Activated naive CD4-positive, alpha-beta T cell treated with anti-CD3 and anti-CD28 coated beads, Interleukin-2, amount 50 U/mL, for 24 hours (primary cell): ENCODE results near the gene BGN.

Experiments used
- H3K27ac Mint-ChIP-seq: one replicate; pipeline ENCODE4 v1.8.0; 2021; ENCODE audit warnings: mild to moderate bottlenecking, mixed read lengths
- H3K27me3 Mint-ChIP-seq: one replicate; pipeline ENCODE4 v1.8.0; 2021; ENCODE audit warnings: mixed read lengths
- H3K36me3 Mint-ChIP-seq: one replicate; pipeline ENCODE4 v1.8.0; 2021; ENCODE audit warnings: mixed read lengths
- H3K4me1 Mint-ChIP-seq: one replicate; pipeline ENCODE4 v1.8.0; 2021; ENCODE audit warnings: mixed read lengths
- H3K4me3 Mint-ChIP-seq: one replicate; pipeline ENCODE4 v1.8.0; 2021; ENCODE audit warnings: mild to moderate bottlenecking, mixed read lengths
- H3K9me3 Mint-ChIP-seq: one replicate; pipeline ENCODE4 v1.8.0; 2021; ENCODE audit warnings: mixed read lengths

Gene BGN

DNA sequence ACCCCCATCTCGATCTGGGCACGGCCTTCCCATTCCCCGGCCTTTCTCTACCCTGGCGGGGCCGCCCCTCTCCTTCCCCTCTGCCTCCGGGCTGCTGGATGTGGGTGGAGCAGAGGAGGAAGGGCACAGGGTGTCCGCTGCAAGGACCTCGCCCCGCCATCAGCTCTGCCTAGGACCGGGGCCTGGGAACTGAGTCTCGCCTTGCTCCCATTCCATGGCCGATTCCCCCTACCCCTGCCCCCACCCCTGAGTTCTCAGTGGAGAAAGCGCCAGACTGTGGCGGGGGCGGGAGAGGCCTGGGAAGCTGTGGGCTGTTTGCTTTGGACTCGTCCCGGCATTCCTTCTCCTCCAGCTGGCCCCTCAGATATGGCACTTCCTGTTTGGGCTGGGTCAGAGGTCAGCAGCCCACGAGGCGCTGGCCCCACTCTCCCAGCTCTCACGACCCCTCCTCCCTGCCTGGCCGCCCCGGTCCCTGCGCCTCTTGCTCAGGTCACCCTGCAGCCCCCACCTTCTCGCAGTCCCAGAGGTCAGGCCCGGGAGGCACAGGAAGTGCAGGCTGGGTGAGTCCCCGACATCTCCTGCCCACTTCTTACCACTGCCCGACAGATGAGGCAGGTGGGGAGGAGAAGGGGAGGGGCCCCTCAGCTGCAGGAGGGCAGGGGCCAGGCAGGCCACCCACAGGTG lies 6.4 kb upstream of the BGN start:
- Mint-ChIP-seq H3K27ac (no peak overlapping the region), H3K4me3 (no peak overlapping the region), H3K4me1 (no peaks in the 10 kb centered on the region), H3K9me3 (no peaks in the 10 kb centered on the region), H3K27me3 (no peaks in the 10 kb centered on the region), H3K36me3 (no peaks in the 10 kb centered on the region)

DNA sequence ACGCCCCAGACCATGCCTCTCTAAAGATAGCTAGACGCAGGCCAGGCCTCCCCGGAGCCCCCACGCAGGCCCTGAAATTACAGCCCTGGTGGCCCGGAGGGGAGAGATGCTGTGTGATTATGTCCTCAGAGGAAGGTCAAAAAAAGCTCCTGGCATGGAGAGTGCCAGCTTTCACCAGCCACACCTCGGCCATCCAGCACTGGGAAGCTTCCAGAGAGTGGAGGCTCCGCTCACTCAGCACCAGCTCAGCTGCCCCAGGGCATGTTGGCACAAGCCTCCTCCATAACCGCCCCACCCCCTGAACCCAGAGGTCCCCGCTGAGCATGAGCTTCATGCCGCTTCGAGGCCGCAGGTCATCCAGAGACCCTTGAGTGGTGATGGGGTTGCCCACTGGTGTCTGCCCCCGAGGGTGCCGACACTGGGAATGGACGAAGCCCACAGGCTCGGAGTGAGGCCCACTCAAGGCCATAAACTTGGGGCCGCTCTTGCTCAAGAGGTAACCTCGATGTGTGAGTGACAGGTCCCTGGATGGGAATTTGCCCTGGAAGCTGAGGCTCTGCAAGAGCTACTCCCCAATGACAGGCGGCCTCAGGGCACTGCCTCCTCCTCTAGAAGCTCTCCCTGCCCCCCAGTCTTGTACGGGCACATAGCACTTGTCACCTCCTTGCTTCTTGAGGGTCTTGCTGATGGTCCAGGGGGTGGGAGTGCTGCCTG lies 4.4 kb upstream of the BGN start:
- Mint-ChIP-seq H3K9me3 (no peaks in the 10 kb centered on the region), H3K27ac (no peak overlapping the region), H3K27me3 (no peaks in the 10 kb centered on the region), H3K4me3 (no peak overlapping the region), H3K36me3 (no peaks in the 10 kb centered on the region), H3K4me1 (no peaks in the 10 kb centered on the region)

DNA sequence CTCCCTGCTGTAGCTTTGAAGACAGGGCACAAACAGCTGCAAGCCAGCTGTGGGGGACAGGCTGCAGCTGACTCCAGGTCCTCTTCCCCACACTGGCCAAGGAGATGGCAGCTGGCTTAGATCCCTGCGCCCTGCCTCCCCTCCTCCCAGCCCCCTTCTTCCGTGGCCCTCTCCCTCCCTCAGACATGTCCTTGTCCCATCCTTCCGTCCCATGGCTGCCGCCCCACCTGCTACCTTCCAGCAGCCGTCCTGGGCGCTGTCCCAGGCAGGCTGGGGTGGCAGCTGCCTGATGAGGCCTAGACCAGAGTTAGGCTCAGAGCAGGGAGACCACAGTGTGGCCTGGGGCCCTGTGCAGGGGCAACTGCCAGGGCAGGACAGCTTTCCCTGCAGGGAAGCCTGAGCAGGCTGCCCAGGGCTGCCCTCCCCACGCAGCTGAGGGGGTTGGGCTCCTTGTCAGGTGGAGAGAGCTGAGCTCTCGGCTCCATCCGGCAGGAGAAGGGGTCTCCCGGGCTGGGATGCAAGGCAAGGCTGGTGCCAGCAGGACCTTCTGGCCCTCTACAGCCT lies 3.3 kb upstream of the BGN start:
- Mint-ChIP-seq H3K27ac (no peak overlapping the region), H3K4me3 (no peak overlapping the region), H3K27me3 (no peaks in the 10 kb centered on the region)

DNA sequence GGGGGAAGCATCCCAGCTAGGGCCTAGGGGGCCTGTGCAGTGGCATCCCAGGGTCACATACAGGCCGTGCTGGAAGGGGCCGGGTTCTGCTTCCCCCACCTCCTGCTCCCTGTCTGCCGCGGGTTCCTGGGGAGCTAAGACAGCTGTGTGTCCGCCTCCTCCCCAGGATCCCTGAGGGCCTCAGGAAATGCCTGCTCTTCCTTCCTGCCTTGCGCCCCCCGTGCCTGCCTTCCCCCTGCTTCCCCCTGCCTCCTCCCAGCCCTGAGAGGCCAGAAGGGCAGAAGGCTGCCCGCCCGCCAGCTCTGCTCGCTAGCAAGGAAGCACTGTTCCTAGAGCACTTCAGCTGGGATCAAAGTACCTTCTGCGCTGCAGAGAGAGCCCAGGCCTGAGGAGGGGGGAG lies 2.9 kb upstream of the BGN start:
- Mint-ChIP-seq H3K4me1 (no peaks in the 10 kb centered on the region), H3K27me3 (no peaks in the 10 kb centered on the region), H3K27ac (no peak overlapping the region), H3K36me3 (no peaks in the 10 kb centered on the region), H3K9me3 (no peaks in the 10 kb centered on the region), H3K4me3 (no peak overlapping the region)

More for the DNA sequence above, 3.3 kb upstream of the BGN start:
- Mint-ChIP-seq H3K36me3 (no peaks in the 10 kb centered on the region), H3K9me3 (no peaks in the 10 kb centered on the region), H3K4me1 (no peaks in the 10 kb centered on the region)

DNA sequence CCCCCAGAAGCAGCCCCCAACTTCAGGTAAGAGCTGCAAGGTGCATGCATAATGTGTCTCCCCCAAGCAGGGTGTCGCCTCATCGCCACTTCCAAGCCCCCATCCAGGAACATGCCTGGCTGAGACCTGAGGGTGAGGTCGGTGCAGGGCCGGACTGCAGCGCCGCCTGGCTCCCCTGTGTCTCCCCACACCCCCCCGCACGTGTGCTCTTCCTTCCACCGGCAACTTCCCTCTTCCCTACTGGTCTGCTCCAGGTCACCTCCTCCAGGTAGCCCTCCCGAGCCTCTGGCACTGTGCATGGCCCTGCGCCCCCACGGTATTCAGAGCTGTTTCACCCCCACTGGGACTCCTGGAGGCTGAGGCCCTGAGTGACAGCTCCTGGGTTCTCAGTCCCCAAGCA lies 2.2 kb upstream of the BGN start:
- Mint-ChIP-seq H3K4me1 (no peaks in the 10 kb centered on the region), H3K27ac (no peak overlapping the region), H3K4me3 (no peak overlapping the region), H3K36me3 (no peaks in the 10 kb centered on the region), H3K27me3 (no peaks in the 10 kb centered on the region), H3K9me3 (no peaks in the 10 kb centered on the region)

DNA sequence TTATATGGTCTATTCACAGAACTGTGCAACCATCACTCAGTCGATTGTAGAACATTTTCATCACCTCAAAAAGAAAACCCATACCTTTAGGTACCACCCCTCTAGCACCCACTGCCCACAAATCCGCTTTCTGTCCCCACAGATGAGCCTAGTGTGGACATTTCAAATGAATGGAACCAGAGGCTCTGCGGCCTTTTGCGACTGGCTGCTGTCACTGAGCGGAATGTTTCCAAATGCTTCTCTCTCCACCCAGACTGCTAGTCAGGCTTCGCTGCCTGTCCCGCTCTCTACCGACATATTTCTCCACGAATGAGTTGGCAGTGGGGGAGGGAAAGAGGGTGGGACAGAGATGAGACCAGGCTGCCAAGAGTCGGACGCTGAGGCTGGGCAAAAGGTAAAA lies 1.7 kb upstream of the BGN start:
- Mint-ChIP-seq H3K27me3 (no peaks in the 10 kb centered on the region), H3K4me1 (no peaks in the 10 kb centered on the region), H3K9me3 (no peaks in the 10 kb centered on the region), H3K4me3 (no peak overlapping the region), H3K27ac (no peak overlapping the region), H3K36me3 (no peaks in the 10 kb centered on the region)

DNA sequence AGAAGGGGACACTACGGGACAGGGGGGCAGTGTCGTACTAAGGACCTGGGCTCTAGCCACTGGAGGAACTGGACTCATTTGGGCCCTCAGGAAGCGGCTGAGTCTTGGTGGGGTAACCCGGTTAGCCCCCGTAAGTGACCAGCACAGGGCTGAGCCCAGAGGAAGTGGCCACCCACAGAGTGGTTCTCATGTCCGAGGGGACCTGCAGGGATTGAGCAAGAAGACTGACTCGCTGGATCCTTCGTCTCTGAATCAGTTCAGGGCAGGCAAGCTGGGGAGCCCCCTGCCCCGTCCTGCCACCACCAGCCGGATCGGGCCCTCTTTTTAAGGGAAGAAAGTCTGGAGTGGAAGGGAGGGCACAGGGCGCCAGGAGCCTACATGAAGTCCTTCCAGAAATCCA lies 719 bp upstream of the BGN start:
- H3K27me3 Mint-ChIP-seq = no peaks in the 10 kb centered on the region
- H3K9me3 Mint-ChIP-seq = no peaks in the 10 kb centered on the region
- H3K36me3 Mint-ChIP-seq = no peaks in the 10 kb centered on the region
- no peaks in the 10 kb centered on the region for H3K4me1 Mint-ChIP-seq
- H3K4me3 Mint-ChIP-seq = no peak overlapping the region
- no peak overlapping the region for H3K27ac Mint-ChIP-seq

DNA sequence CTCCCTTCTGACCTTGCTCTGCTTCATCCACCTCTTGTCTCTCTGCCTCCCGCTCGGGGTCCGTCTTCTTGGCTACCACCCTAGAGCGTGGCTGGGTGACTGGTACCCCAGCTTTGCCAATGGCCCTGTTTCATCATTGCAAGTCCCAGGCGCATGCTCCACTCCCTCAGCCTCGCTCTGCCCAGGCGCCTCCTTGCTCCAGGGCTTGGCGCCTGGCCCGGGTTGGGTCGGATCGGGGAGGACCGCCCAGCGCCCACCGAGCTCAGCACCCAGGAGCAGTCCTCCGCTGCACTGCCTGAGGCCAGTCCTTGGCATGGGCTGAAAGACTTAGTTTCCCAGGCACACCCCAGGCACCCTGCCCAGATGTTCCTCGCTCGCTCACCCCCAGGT lies 577 bp downstream of the BGN start:
- Mint-ChIP-seq H3K4me1 (no peaks in the 10 kb centered on the region), H3K27ac (no peak overlapping the region), H3K9me3 (no peaks in the 10 kb centered on the region), H3K4me3 (no peak overlapping the region), H3K27me3 (no peaks in the 10 kb centered on the region), H3K36me3 (no peaks in the 10 kb centered on the region)

DNA sequence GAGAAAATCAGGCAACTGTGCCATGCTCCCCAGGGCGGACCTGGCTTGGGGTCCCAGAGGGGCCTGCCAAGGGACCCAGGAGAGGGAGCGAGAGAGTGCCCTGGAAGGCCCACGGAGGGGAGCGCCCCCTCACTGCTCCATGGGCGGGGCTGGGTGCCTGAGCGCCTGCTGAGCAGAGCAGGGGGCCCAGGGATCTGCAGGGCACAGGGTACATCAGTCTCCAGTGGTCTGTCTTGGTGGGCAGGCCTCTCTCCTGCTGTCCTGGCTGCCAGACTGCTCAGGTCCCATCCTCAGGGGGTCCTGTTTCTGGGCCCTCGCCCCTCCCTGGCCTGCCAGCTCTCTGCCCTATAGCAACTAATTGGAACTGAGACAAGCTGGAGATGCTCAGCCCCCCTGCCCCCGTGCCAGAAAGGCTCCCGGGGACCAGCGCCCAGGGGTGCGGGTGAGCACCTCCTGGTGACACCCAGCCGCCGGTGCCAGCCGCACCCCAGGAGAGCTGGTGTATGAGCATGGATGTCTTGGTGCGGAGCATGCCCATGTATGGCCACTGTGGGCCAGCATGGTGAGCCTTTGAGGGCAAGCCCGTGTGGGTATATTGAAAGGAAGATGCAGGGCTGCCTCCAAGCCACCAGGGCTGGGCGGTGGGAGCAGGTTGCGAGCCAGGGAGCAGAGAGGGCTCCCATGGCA lies 1.3 kb downstream of the BGN start:
- Mint-ChIP-seq H3K4me1 (no peaks in the 10 kb centered on the region), H3K36me3 (no peaks in the 10 kb centered on the region), H3K9me3 (no peaks in the 10 kb centered on the region), H3K4me3 (no peak overlapping the region), H3K27ac (no peak overlapping the region), H3K27me3 (no peaks in the 10 kb centered on the region)

DNA sequence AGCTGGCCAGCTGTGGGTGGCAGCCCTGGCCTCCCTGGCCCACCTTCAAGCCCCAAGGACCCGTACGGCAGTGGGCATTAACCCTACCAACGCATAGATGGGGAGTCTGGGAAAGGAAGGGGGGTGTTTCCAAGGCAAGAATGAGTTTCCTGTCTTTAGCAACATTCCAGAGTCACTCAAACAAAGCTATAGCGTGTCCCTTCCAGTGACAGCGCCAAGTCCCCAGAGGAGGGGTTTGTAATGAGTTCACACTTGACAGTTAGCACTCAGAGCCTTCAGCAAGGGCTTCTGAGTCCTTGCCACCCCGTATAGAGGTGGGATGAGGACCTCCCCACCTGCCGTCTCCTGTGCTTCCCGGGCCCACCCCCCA lies 1.8 kb downstream of the BGN start:
- H3K27ac Mint-ChIP-seq = no peak overlapping the region
- no peaks in the 10 kb centered on the region for H3K36me3 Mint-ChIP-seq
- no peaks in the 10 kb centered on the region for H3K27me3 Mint-ChIP-seq
- H3K9me3 Mint-ChIP-seq = no peaks in the 10 kb centered on the region
- no peaks in the 10 kb centered on the region for H3K4me1 Mint-ChIP-seq
- no peak overlapping the region for H3K4me3 Mint-ChIP-seq

DNA sequence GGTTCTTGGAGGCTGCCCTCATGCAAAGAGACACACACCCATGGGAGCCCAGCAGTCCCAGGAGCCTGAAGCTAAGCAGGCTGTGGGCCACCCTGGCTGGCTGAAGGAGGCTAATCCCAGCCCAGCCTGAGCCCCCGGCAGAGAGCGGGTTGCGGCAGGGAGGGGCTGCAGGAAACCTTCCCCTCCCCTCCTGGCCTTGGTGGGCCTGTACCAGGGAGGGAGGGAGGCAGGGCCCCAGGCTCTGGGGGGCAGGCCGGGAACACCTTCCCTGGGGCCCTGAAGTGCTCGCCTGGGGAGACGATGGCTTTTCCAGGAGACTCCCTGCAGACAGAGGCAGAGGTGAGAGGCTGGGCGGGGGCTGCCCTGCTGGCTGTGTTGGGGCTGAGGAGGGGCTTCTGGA lies 3.7 kb downstream of the BGN start:
- Mint-ChIP-seq H3K9me3 (no peaks in the 10 kb centered on the region), H3K36me3 (no peaks in the 10 kb centered on the region), H3K27ac (no peak overlapping the region), H3K27me3 (no peaks in the 10 kb centered on the region), H3K4me1 (no peaks in the 10 kb centered on the region), H3K4me3 (no peak overlapping the region)

DNA sequence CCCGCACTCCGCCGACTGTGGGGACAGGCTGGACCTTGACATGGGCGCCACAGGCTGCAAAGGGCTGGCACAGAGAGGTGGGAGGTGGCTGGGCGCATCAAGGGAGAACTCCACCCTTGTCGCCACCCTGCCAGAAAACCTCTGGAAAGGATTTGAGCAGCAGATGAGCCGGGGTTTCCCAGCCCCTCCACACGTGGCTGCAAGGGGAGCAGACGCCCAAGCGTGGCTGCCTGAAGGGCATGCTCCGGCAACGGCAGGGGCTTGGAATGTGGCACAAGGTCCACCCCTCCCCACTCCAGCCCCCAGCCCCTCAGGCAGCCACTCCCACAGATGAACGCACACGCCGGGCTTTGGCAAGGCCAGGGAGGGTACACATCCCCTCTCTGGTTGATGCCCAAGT lies 4.6 kb downstream of the BGN start:
- no peaks in the 10 kb centered on the region for H3K36me3 Mint-ChIP-seq
- H3K4me1 Mint-ChIP-seq = no peaks in the 10 kb centered on the region
- no peaks in the 10 kb centered on the region for H3K9me3 Mint-ChIP-seq
- H3K4me3 Mint-ChIP-seq = no peak overlapping the region
- no peak overlapping the region for H3K27ac Mint-ChIP-seq
- no peaks in the 10 kb centered on the region for H3K27me3 Mint-ChIP-seq

DNA sequence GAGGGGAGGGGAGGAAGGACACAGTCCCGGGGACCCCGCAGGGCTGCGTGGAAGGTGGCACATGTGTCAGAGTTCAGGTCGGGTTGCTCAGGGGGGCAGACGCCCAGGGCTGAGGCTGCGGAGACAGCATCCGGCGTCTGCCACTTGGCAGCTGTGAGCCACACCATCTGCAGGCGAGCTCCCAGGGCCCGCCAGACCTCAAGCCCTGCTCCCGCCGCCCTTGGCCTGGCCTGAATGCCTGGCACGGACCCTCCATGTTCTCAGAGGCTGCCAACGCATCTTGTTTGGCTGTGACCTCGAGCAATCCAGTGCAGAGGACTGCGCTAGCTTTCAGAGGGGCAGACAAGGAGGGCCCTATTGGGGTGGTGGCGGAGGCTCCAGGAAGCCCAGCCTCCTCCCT lies 5.1 kb downstream of the BGN start:
- Mint-ChIP-seq H3K4me3 (no peak overlapping the region), H3K27ac (no peak overlapping the region), H3K36me3 (no peaks in the 10 kb centered on the region), H3K4me1 (no peaks in the 10 kb centered on the region), H3K27me3 (no peaks in the 10 kb centered on the region), H3K9me3 (no peaks in the 10 kb centered on the region)

DNA sequence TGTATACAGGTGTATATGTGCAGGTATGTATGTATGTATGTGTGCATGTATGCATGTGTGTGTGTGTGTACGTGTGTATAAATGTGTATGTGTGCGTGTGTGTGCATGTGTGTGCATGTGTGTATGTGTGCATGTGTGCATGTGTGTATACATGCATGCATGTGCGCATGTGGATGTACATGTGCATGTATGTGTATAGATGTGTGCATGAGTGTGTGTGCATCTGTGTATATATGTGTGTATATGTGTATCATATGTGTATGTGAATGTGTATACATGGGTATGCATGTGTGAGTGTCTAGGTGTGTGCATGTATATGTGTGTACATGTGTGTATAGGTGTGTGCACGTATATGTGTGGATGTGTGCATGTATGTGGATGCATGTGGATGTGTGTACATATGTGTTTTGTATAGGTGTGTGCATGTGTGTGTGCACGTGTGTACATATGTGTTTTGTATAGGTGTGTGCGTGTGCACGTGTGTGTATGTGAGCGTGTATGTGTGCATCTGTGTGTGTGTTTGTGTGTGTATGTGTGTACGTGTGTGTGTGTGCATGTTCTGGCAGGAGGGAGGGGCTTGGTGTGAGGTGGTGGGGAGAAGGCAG lies 6.0 kb downstream of the BGN start:
- H3K4me1 Mint-ChIP-seq = no peaks in the 10 kb centered on the region
- no peak overlapping the region for H3K27ac Mint-ChIP-seq
- H3K9me3 Mint-ChIP-seq = no peaks in the 10 kb centered on the region
- H3K27me3 Mint-ChIP-seq = no peaks in the 10 kb centered on the region
- H3K4me3 Mint-ChIP-seq = no peak overlapping the region
- H3K36me3 Mint-ChIP-seq = no peaks in the 10 kb centered on the region

DNA sequence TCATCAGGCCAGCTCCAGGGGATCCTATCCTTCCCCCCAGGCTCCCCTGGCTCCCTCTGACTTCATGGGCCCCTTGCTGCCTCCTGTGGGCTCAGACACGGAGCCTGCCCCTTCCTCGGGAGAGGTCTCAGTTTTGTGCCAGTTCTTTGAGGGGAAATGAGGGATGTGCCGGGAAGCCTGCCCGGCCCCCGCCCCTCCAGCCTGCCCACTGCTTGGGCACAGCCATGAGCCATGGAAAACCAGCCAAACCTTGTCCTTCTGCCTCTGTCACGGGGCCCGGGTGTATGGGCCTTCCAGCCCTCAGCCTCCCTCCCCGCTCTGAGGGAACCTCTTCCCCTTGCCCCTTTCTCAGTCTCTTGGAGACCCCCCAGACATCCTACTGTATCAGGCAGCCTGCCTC lies 6.8 kb downstream of the BGN start:
- no peaks in the 10 kb centered on the region for H3K9me3 Mint-ChIP-seq
- no peak overlapping the region for H3K4me3 Mint-ChIP-seq
- no peaks in the 10 kb centered on the region for H3K36me3 Mint-ChIP-seq
- H3K27ac Mint-ChIP-seq = no peak overlapping the region
- H3K27me3 Mint-ChIP-seq = no peaks in the 10 kb centered on the region
- H3K4me1 Mint-ChIP-seq = no peaks in the 10 kb centered on the region

DNA sequence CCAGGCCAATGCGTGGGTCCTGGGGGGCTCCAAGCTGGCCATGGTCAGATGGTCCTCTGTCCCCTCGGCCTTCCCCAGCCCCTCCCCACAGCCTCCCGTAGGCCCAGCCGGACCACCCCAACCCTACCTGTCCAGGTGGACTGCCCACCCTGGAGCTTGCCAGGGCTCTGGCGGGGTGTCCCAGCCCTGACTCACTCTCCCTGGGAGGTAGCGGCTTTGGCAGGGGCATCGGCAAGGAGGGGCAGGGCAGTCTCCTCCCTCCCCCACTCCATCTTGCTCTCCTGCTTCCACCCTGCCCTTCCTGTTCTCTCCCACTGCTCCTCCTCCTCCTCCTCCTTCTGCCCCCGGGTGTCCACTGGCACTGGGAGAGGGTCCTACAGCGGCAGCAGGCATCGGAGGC lies 7.4 kb downstream of the BGN start:
- Mint-ChIP-seq H3K27me3 (no peaks in the 10 kb centered on the region), H3K36me3 (no peaks in the 10 kb centered on the region), H3K4me1 (no peaks in the 10 kb centered on the region), H3K27ac (no peak overlapping the region), H3K9me3 (no peaks in the 10 kb centered on the region), H3K4me3 (no peak overlapping the region)
